H4 (cell line): ENCODE results near the gene KRT33A. TPM values are rescaled to one million over a fixed set of nuclear protein-coding genes. Genes with fewer than 3 reads are reported as not detected.
A peak's percentile ranks its signal among the peaks of the same experiment; 100 is the strongest.
"Not testable (repeated sequence)": the region's sequence is repeated elsewhere in the genome, so short reads cannot be mapped to it uniquely, and the experiment has no call there.

Experiments used
- DNase-seq: peaks from one replicate; pipeline ENCODE4 v3.0.0-alpha.2; 2015; ENCODE audit warnings: low spot score
- total RNA-seq: library from RNA; depleted of rRNA; stranded (reverse); fragments of >200 nt; shearing (Covaris generic); gene quantifications from 2 replicates; pipeline ENCODE4 v1.2.3, GENCODE V29; 2014

KRT33A gene
- total RNA-seq, 1 experiment from 2014 or later, result not detected

GRCh38 chr17:41363881-41364280 is 13.3 kb upstream of the KRT33A start:
- DNase-seq, result no peak

GRCh38 chr17:41360296-41360995 is 9.8 kb upstream of the KRT33A start:
- DNase-seq, result peak; percentile 62

DNA sequence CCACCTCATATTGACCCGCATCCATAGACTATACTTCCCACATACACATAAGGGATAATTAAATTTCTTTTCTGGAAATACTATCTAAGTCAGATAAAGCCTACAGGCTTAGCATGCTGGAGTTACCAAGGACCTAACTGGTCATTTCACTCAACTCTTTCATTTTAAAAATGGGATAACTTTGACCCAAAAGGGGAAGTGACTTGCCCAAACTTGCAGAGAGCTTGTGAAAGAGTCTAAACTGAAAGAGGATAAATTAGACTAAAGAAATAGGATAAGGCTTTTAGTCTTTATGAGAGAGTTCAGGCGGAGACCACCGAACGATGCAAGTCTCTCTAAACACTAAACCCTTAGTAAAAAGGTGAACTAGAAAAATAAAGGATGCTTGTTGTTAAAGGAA is 3.9 kb upstream of the KRT33A start:
- no peak for DNase-seq

DNA sequence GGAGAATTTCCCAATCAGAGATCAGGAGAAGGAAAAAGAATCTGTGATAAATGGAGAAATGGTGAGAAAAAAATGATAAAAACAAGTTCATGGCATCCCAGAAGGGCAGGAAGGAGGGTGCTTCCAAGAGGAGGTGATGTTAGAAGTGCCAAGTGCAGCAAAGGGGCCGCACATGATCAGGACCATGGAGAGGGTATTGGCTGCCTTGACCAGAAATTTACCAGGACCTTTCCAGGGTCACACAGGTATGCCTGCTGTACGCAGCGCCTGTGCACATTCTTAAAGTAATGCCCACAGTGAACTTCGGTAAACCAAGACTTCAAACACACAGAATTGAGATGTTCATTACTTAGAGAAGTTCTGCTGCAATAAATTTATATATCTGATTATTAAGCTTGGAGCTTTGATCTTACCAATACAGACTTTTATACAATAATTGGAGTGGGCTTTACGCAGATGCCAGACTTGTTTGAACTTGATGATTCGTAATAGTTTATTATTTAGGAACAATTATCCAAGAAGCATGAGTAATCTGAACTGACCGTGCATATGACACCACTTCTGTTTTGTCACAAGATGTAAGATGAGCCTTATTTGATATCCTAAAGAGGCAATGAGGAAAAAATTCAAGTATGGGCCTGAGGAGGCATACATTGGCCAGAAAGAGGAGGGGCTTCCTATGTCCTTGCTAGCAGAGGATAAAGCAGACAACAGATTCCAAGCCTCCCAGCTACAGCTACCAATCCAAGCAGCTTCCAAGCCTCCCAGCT is 2.2 kb upstream of the KRT33A start:
- DNase-seq, result no peak

DNA sequence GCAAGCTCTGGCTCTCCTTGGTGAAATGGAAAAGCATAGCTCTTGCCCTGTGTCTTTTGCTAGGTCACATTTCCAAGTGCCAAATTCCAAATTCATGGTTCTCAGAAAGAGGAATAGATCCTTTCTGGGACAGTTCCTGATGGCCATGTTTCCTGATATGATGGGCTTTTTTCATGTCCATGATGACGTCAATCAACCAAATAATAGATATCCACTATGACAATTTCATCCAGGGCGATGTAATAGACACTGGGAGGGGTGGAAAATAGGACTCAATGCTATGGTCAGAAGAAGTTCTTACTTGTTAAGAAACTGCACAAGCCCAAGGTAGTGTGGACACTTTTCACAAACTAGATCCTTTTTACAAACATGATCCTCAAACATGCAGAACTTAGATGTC is 549 bp upstream of the KRT33A start:
- DNase-seq, result no peak

DNA sequence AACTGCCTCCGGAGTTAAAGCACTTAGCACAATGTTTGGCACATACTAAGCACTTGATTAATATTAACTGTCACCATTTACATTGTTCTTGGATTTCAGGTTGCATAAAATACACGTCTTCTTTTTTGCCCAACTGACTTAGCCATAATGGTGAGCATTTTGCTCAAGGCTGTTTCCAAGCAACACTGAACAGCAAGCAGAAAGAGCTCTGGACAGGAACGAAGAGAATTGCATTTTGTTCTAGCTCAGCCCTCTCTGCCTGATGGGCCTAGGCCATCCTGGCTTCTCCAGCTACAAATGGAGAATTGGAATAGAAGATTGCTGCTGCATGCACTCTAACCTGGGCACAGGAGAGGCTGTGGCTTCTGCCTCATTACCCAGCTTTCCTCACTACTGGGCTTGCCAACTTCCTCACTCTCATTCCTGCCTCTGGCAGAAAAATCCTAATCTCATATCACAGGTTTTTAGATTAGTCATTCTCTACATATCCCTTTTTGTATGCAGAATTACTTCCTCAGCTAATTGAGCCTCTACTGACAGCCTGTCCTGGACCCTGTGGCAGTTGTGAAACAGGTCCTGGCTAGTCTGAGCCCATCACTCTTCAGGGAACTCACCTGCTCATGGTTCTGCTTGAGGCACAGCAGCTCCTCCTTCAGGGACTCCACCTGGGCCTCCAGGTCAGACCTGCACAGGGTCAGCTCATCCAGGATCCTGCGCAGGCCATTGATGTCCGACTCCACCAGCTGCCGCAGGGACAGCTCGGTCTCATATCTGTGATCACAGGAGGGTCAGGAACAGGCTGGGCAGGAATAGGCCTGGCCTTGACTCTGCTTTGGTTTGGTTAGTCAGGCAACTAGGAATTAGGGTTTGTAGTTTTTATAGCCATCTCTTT is 2.5 kb downstream of the KRT33A start:
- no peak for DNase-seq

GRCh38 chr17:41346421-41346820 is 4.2 kb downstream of the KRT33A start:
- not testable (repeated sequence) for DNase-seq

GRCh38 chr17:41345992-41346391 is 4.6 kb downstream of the KRT33A start:
- DNase-seq, result no peak

DNA sequence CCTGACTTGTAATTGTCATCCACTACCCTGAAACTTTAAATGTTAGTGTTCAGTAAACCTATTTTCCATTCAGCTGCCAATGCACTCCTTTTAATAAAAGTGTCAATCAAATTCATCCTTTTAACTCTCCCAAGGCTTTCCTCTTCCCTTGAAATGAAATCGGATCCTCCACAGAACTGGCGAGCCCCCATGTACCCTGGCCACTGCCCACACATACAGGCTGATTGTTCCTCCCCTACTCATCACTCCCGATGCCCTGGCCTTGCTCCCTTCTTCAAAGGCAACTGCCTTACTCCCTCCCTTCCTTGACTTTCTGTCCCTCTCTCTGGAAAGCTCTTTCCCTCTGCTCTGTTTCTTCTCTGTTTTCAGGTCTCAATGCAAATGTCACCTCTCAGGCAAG is 7.6 kb downstream of the KRT33A start:
- no peak for DNase-seq

DNA sequence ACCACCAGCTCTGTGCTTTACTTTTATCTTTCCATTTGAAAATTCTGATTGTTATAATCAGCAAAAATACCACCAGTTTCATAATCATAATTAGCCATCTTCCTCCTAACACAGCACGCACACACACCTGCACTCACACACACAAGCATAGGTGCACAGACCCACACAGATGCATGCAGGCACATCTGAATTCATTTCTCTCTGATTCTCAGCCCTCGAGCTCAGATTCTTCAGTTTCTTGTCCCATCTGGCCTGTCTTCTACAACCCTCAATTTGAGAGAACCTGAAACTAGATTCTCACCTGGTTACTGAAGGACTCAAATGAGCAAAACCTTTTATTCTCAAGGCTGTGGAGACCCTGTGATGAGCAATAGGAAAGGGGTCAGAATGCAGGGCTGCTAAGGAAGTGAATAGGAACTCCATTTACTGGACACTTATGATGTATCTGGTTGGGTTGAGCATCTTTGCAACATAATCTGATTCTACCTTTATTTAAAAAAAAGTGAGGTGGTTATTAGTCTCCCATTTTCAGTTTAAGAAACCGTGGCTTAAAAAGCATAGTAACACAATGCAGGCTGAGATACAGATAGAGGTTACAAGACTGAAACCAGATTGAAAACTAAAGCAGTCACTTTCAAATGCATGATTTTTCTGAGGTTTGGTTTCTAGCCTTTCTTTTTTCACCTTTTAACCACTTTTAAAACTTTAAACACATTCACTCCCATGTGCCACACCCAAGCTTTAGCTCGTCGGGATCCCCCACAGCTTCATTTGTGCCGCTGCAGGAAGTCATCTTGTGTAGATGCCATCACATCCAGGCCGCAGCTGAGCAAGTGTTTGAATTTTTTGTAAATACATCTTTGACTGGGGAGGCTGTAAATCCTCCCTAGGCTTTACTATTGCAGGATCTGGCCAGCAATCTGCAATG is 9.4 kb downstream of the KRT33A start:
- DNase-seq, result no peak

GRCh38 chr17:41340494-41340893 is 10.1 kb downstream of the KRT33A start:
- DNase-seq, result no peak

GRCh38 chr17:41339571-41340172 is 11.0 kb downstream of the KRT33A start:
- no peak for DNase-seq

- DNase-seq, result peak; percentile 16
These were observed 11.6 kb downstream of the KRT33A start for GRCh38 chr17:41338961-41339485.

GRCh38 chr17:41335747-41336146 is 14.9 kb downstream of the KRT33A start:
- no peak for DNase-seq

GRCh38 chr17:41334385-41335305 is 16.0 kb downstream of the KRT33A start:
- DNase-seq, result no peak

GRCh38 chr17:41333836-41334235 is 16.8 kb downstream of the KRT33A start:
- DNase-seq, result no peak

DNA sequence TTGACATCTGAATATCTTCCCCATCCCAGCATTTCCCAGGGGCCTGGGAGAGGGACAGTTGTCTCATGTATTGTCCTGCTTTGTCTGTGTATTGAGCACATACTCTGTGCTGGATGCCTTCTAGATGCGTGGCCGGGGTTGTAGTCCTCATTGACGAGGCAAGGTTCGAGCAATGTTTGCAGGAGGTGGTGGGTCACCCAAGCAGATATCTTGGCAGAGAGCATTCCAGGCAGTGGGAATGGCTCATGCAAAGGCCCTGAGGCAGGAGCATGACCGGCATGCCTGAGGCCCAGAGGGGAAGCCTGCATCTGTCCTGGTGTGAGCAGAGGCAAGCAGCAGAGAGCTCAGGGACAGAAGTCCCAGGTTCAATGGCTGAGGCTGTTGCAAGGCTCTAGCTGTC is 17.5 kb downstream of the KRT33A start:
- no peak for DNase-seq

- DNase-seq, result no peak
These were observed 18.4 kb downstream of the KRT33A start for GRCh38 chr17:41332239-41332638.

GRCh38 chr17:41331606-41332005 is 19.0 kb downstream of the KRT33A start:
- DNase-seq, result no peak
